Testis (tissue), 2 donors: ENCODE results near the gene PLIN5.

Experiments used
- CTCF ChIP-seq, 3 experiments: fragments of 450-650 bp in 2 of 3; fragments of 200-600 bp in 1 of 3; sonication (generic) in 1 of 3; IDR thresholded peaks; one replicate each; pipeline ENCODE4 v1.5.1; 2016 to 2019; ENCODE audit warnings: antibody characterized with exemption in 3 of 3, mild to moderate bottlenecking in 2 of 3, moderate library complexity in 1 of 3
- POLR2A ChIP-seq: fragments of 450-650 bp; IDR thresholded peaks from one replicate; pipeline ENCODE4 v1.6.1; 2017; ENCODE audit warnings: antibody characterized with exemption, mild to moderate bottlenecking, moderate library complexity

DNA sequence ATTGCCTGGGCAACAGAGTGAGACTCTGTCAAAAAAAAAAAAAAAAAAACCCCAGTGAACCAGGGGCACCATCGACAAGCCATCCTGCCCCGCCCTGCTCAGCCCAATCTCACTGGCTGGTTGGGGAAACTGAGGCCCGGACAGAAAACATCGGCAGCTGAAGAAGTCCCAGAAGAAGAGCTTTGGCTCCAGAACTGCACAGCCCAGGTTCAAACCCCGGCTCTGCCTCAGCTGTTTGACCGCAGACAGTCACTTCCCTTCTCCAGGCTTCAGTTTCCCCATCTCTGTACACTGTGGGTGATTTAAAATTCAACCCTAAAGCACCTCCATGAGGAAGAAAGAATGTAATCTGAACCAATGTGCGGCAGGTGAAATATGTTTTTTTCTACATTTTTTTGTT, 33.9 kb upstream of the PLIN5 start:
- TF ChIP-seq CTCF (IDR thresholded peaks at IDR 0.05) (no peak), POLR2A (no peak)
